H9 (cell line): Measurements from ENCODE around the gene OR2T27. TPM values are rescaled to one million over a fixed set of nuclear protein-coding genes. Genes with fewer than 3 reads are reported as not detected.

ENCODE experiments used
- DNase-seq: peaks from one replicate; pipeline ENCODE4 v3.0.0-alpha.2; 2017
- H2AFZ ChIP-seq: one replicate; pipeline ENCODE4 v1.6.1; 2013; ENCODE audit warnings: mild to moderate bottlenecking, low read length, control low read depth, moderate library complexity
- H2AK5ac ChIP-seq: 2 replicates; pipeline ENCODE4 v1.6.1; 2013; ENCODE audit warnings: low read length, control low read depth, mixed read lengths; ENCODE audit not compliant: insufficient read length
- H2BK120ac ChIP-seq: one replicate; pipeline ENCODE4 v1.6.1; 2013; ENCODE audit warnings: low read depth, mild to moderate bottlenecking, low read length, control low read depth, inconsistent platforms; ENCODE audit not compliant: poor library complexity, severe bottlenecking
- H2BK12ac ChIP-seq: 2 replicates; pipeline ENCODE4 v1.6.1; 2013; ENCODE audit warnings: low read length, control low read depth, mixed read lengths, low read depth; ENCODE audit not compliant: insufficient read length
- H2BK15ac ChIP-seq: 2 replicates; pipeline ENCODE4 v1.6.1; 2013; ENCODE audit warnings: low read depth, low read length, control low read depth
- H2BK20ac ChIP-seq: one replicate; pipeline ENCODE4 v1.6.1; 2013; ENCODE audit warnings: low read depth, mild to moderate bottlenecking, low read length, control low read depth, inconsistent platforms; ENCODE audit not compliant: poor library complexity, severe bottlenecking
- H2BK5ac ChIP-seq: 2 replicates; pipeline ENCODE4 v1.6.1; 2013; ENCODE audit warnings: low read length, control low read depth, mixed read lengths; ENCODE audit not compliant: insufficient read length
- H3K14ac ChIP-seq: 2 replicates; pipeline ENCODE4 v1.6.1; 2013; ENCODE audit warnings: low read length, control low read depth; ENCODE audit not compliant: insufficient read depth
- H3K18ac ChIP-seq: 2 replicates; pipeline ENCODE4 v1.6.1; 2013; ENCODE audit warnings: low read depth, mild to moderate bottlenecking, mixed read lengths, low read length, control low read depth; ENCODE audit not compliant: insufficient read length
- H3K23ac ChIP-seq: 2 replicates; pipeline ENCODE4 v1.6.1; 2013; ENCODE audit warnings: low read length, control low read depth, mixed read lengths, low read depth; ENCODE audit not compliant: insufficient read length
- H3K23me2 ChIP-seq: 2 replicates; pipeline ENCODE4 v1.6.1; 2013; ENCODE audit warnings: low read depth, mild to moderate bottlenecking, mixed read lengths, low read length, control low read depth; ENCODE audit not compliant: insufficient read length, poor library complexity, severe bottlenecking
- H3K27ac ChIP-seq: 2 replicates; pipeline ENCODE4 v1.5.1; 2013; ENCODE audit warnings: low read length, control low read depth, mixed read lengths, low read depth; ENCODE audit not compliant: insufficient read length
- H3K27me3 ChIP-seq: 2 replicates; pipeline ENCODE4 v1.6.1; 2013; ENCODE audit warnings: low read length, control low read depth, inconsistent platforms; ENCODE audit not compliant: insufficient read depth
- H3K4ac ChIP-seq: 2 replicates; pipeline ENCODE4 v1.6.1; 2013; ENCODE audit warnings: low read depth, mild to moderate bottlenecking, control low read depth, inconsistent platforms, low read length, moderate library complexity
- H3K4me1 ChIP-seq: 2 replicates; pipeline ENCODE4 v1.6.1; 2013; ENCODE audit warnings: low read length, control low read depth, inconsistent platforms; ENCODE audit not compliant: insufficient read depth
- H3K4me2 ChIP-seq: 2 replicates; pipeline ENCODE4 v1.6.1; 2013; ENCODE audit warnings: low read length, control low read depth, mixed read lengths; ENCODE audit not compliant: insufficient read length, insufficient read depth
- H3K56ac ChIP-seq: 2 replicates; pipeline ENCODE4 v1.6.1; 2013; ENCODE audit warnings: low read depth, mild to moderate bottlenecking, mixed read lengths, low read length, control low read depth; ENCODE audit not compliant: insufficient read length
- H3K79me1 ChIP-seq: 2 replicates; pipeline ENCODE4 v1.6.1; 2013; ENCODE audit warnings: low read depth, mild to moderate bottlenecking, moderate library complexity, low read length, control low read depth, inconsistent platforms; ENCODE audit not compliant: insufficient read depth, poor library complexity, severe bottlenecking
- H3K79me2 ChIP-seq: 2 replicates; pipeline ENCODE4 v1.6.1; 2013; ENCODE audit warnings: low read length, control low read depth, inconsistent platforms; ENCODE audit not compliant: insufficient read depth
- H3K9ac ChIP-seq: 2 replicates; pipeline ENCODE4 v1.6.1; 2013; ENCODE audit warnings: low read length, control low read depth, mixed read lengths; ENCODE audit not compliant: insufficient read length; ENCODE audit errors: extremely low read depth
- H3K9me3 ChIP-seq: one replicate; pipeline ENCODE4 v1.6.1; 2013; ENCODE audit warnings: low read depth, low read length, inconsistent platforms; ENCODE audit not compliant: control insufficient read depth
- H3T11ph ChIP-seq: one replicate; pipeline ENCODE4 v1.6.1; 2013; ENCODE audit warnings: mild to moderate bottlenecking, low read length, control low read depth, inconsistent platforms
- H4K20me1 ChIP-seq: one replicate; pipeline ENCODE4 v1.6.1; 2013; ENCODE audit not compliant: control insufficient read depth, insufficient read length, insufficient read depth
- H4K5ac ChIP-seq: 2 replicates; pipeline ENCODE4 v1.6.1; 2013; ENCODE audit warnings: low read depth, mild to moderate bottlenecking, mixed read lengths, low read length, control low read depth; ENCODE audit not compliant: insufficient read length
- H4K8ac ChIP-seq: replicated peaks from 2 replicates; pipeline ENCODE4 v1.6.1; 2013; ENCODE audit warnings: low read length, control low read depth, mixed read lengths, low read depth; ENCODE audit not compliant: insufficient read length
- H4K91ac ChIP-seq: 2 replicates; pipeline ENCODE4 v1.6.1; 2013; ENCODE audit warnings: low read depth, mild to moderate bottlenecking, moderate library complexity, mixed read lengths, low read length, control low read depth; ENCODE audit not compliant: insufficient read length
- H3K27ac Mint-ChIP-seq, 3 experiments: 2 replicates in 2 of 3; 3 replicates in 1 of 3; pipeline ENCODE4 v1.8.0; 2020 to 2021; ENCODE audit warnings: mixed read lengths in 3 of 3, mild to moderate bottlenecking in 1 of 3, moderate library complexity in 1 of 3
- H3K27me3 Mint-ChIP-seq: 2 replicates; pipeline ENCODE4 v1.8.0; 2021; ENCODE audit warnings: low read depth, mild to moderate bottlenecking, moderate library complexity, mixed read lengths
- H3K36me3 Mint-ChIP-seq, 3 experiments: 2 replicates in 2 of 3; 3 replicates in 1 of 3; pipeline ENCODE4 v1.8.0; 2020 to 2021; ENCODE audit warnings: low read depth in 3 of 3, mixed read lengths in 3 of 3; ENCODE audit not compliant: insufficient read depth in 1 of 3
- H3K4me1 Mint-ChIP-seq, 2 experiments: 2 replicates each; pipeline ENCODE4 v1.8.0; 2020; ENCODE audit warnings: mixed read lengths in 2 of 2
- H3K4me3 Mint-ChIP-seq, 2 experiments: 2 replicates in 1 of 2; 3 replicates in 1 of 2; pipeline ENCODE4 v1.8.0; 2020 to 2021; ENCODE audit warnings: mild to moderate bottlenecking in 2 of 2, mixed read lengths in 2 of 2, moderate library complexity in 1 of 2
- H3K9me3 Mint-ChIP-seq, 2 experiments: 2 replicates in 1 of 2; 3 replicates in 1 of 2; pipeline ENCODE4 v1.8.0; 2020; ENCODE audit warnings: mild to moderate bottlenecking in 2 of 2, mixed read lengths in 2 of 2, moderate library complexity in 1 of 2
- WGBS: extraction: QIAGEN DNeasy Blood & Tissue Kit; methylation state at CpG from one replicate; pipeline ENCODE4 v1.1.7; 2013; ENCODE audit warnings: missing lambda C conversion rate, low lambda C conversion rate, mixed read lengths; ENCODE audit not compliant: insufficient read length; ENCODE audit errors: extremely low coverage; 5-methylcytosine and 5-hydroxymethylcytosine counted together
- total RNA-seq: library from RNA; stranded (reverse); gene quantifications from 2 replicates; pipeline ENCODE4 v1.2.1, GENCODE V29; 2021
- TF ChIP-seq, protein P1 (sequence below): fragments of 200-600 bp; sonication (generic); conservative IDR thresholded peaks from 3 replicates; pipeline ENCODE4 v1.8.0; 2021; ENCODE audit warnings: antibody characterized with exemption, mild to moderate bottlenecking

OR2T27 gene
- total RNA-seq, 1 experiment from 2014 or later: not detected

DNA sequence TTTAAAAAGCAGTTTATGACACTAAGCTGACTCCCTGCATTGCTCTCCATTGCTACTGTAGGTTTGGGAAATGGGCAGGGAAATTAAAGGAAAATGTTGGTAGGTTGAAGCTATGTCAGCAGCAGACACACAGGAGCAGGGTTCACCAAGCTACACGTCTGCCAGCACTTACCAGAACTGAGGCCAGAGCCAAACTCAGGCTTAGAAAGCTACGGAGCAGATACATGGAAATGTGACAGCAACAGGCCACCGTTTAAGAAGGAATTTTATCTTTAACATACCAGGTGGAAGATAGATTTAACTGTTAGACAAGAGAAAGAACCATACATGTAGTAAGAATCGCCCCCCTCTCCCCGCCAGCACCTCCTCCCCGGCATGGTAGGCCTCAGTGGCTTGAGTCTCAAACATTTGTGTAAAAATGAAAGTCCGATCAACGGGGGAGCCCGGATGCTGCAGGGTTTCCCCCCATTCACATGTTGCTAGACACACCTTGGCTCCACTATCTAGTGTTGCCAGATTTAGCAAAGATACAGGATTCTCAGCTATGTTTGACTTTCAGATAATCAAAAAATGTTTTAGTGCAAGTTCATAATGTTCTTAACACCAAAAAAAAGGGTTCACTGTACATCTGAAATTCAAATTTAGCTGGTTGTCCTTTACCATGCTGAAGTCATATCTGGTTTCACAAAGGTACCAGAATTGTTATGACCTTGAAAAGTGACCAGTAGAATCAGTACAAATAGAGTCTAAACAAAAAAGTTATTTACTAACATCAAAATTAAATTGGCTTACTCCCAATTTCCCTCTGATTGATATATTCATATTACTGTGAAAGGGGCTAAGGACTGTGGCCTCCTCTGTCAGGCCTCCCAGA, 27.1 kb downstream of the OR2T27 start:
- no peaks in the 10 kb centered on the region for H3K27me3 ChIP-seq
- no peak overlapping the region for H3K18ac ChIP-seq
- Mint-ChIP-seq H3K9me3 (peaks cover 37 to 45% of the 10 kb centered on the region in 2 experiments), H3K27ac (no peak overlapping the region), H3K27me3 (no peaks in the 10 kb centered on the region; the same call in 1 of the 2 replicates), H3K4me3 (no peak overlapping the region), H3K36me3 (peaks cover 4 to 14% (median 4%) of the 10 kb centered on the region in 3 experiments; a peak in 6 of 7 replicates), H3K4me1 (no peaks in the 10 kb centered on the region)
- no peak overlapping the region for H2AK5ac ChIP-seq
- H2BK5ac ChIP-seq: no peak overlapping the region
- no peak overlapping the region for H2BK120ac ChIP-seq
- H3K27ac ChIP-seq: no peak overlapping the region
- no peak overlapping the region for H4K91ac ChIP-seq
- H2BK15ac ChIP-seq: no peak overlapping the region
- no peaks in the 10 kb centered on the region for H3K4me1 ChIP-seq
- H3K4me2 ChIP-seq: no peak overlapping the region
- no peak overlapping the region for H2BK20ac ChIP-seq
- no peak overlapping the region for H3K4ac ChIP-seq
- no peak overlapping the region for H3K23ac ChIP-seq
- no peaks in the 10 kb centered on the region for H3K79me2 ChIP-seq
- no peaks in the 10 kb centered on the region for H4K20me1 ChIP-seq
- no peak overlapping the region for H4K5ac ChIP-seq
- H3K56ac ChIP-seq: no peak overlapping the region
- no peak overlapping the region for H4K8ac ChIP-seq
- peaks cover 80% of the 10 kb centered on the region for H3K9me3 ChIP-seq
- no peaks in the 10 kb centered on the region for H3K23me2 ChIP-seq
- TF ChIP-seq, protein P1, sequence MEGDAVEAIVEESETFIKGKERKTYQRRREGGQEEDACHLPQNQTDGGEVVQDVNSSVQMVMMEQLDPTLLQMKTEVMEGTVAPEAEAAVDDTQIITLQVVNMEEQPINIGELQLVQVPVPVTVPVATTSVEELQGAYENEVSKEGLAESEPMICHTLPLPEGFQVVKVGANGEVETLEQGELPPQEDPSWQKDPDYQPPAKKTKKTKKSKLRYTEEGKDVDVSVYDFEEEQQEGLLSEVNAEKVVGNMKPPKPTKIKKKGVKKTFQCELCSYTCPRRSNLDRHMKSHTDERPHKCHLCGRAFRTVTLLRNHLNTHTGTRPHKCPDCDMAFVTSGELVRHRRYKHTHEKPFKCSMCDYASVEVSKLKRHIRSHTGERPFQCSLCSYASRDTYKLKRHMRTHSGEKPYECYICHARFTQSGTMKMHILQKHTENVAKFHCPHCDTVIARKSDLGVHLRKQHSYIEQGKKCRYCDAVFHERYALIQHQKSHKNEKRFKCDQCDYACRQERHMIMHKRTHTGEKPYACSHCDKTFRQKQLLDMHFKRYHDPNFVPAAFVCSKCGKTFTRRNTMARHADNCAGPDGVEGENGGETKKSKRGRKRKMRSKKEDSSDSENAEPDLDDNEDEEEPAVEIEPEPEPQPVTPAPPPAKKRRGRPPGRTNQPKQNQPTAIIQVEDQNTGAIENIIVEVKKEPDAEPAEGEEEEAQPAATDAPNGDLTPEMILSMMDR: no peak
- no CpG with 5 or more reads among the region's 9 CpGs for WGBS
- no peak for DNase-seq
- no peak overlapping the region for H2AFZ ChIP-seq
- no peak overlapping the region for H3K14ac ChIP-seq
- no peak overlapping the region for H3T11ph ChIP-seq
- H2BK12ac ChIP-seq: no peak overlapping the region
- no peaks in the 10 kb centered on the region for H3K79me1 ChIP-seq
- H3K9ac ChIP-seq: no peak overlapping the region
